IMR-90 (cell line): Measurements from ENCODE around the gene CALN1.

Experiments
- CEBPB ChIP-seq: IDR thresholded peaks from 2 replicates; pipeline ENCODE4 v1.6.1; 2012; ENCODE audit warnings: low read depth, low read length, improper control_type of control experiment
- CHD1 ChIP-seq: IDR thresholded peaks from 2 replicates; pipeline ENCODE4 v1.6.1; 2012; ENCODE audit warnings: low read depth, low read length, improper control_type of control experiment
- FOS ChIP-seq: fragments of 150-350 bp; IDR thresholded peaks from 2 replicates; pipeline ENCODE4 v1.6.1; 2016; ENCODE audit warnings: low read depth, low read length
- MAFK ChIP-seq: IDR thresholded peaks from 2 replicates; pipeline ENCODE4 v1.6.1; 2012; ENCODE audit warnings: low read depth, low read length, improper control_type of control experiment
- MAZ ChIP-seq: IDR thresholded peaks from 2 replicates; pipeline ENCODE4 v1.6.1; 2012; ENCODE audit warnings: low read depth, mild to moderate bottlenecking, low read length, improper control_type of control experiment, moderate library complexity, borderline replicate concordance
- MXI1 ChIP-seq: IDR thresholded peaks from 2 replicates; pipeline ENCODE4 v1.6.1; 2012; ENCODE audit warnings: low read depth, mild to moderate bottlenecking, low read length, moderate library complexity, borderline replicate concordance
- NFE2L2 ChIP-seq: fragments of 150-350 bp; IDR thresholded peaks from 2 replicates; pipeline ENCODE4 v1.6.1; 2016; ENCODE audit warnings: low read depth, mild to moderate bottlenecking, low read length
- POLR2A ChIP-seq: IDR thresholded peaks from 2 replicates; pipeline ENCODE4 v1.6.1; 2012; ENCODE audit warnings: mild to moderate bottlenecking, low read depth, low read length
- RCOR1 ChIP-seq: IDR thresholded peaks from 2 replicates; pipeline ENCODE4 v1.6.1; 2012; ENCODE audit warnings: mild to moderate bottlenecking, low read length, improper control_type of control experiment; ENCODE audit not compliant: insufficient replicate concordance
- SMC3 ChIP-seq: fragments of 150-350 bp; IDR thresholded peaks from 2 replicates; pipeline ENCODE4 v1.6.1; 2016; ENCODE audit warnings: low read depth, mild to moderate bottlenecking, antibody characterized with exemption, low read length, moderate library complexity
- TF ChIP-seq, protein P1 (sequence below): conservative IDR thresholded peaks from 2 replicates; pipeline ENCODE4 v1.5.1; 2012; ENCODE audit warnings: mild to moderate bottlenecking, low read depth, low read length, improper control_type of control experiment
- TF ChIP-seq, protein P2 (sequence below): fragments of 150-350 bp; IDR thresholded peaks from 2 replicates; pipeline ENCODE4 v1.6.1; 2017; ENCODE audit warnings: mild to moderate bottlenecking, antibody characterized with exemption, low read length, low read depth
- TF ChIP-seq, protein P3 (sequence below): fragments of 150-350 bp; IDR thresholded peaks from 2 replicates; pipeline ENCODE4 v1.6.1; 2016; ENCODE audit warnings: low read depth, mild to moderate bottlenecking, low read length, moderate library complexity, borderline replicate concordance

DNA sequence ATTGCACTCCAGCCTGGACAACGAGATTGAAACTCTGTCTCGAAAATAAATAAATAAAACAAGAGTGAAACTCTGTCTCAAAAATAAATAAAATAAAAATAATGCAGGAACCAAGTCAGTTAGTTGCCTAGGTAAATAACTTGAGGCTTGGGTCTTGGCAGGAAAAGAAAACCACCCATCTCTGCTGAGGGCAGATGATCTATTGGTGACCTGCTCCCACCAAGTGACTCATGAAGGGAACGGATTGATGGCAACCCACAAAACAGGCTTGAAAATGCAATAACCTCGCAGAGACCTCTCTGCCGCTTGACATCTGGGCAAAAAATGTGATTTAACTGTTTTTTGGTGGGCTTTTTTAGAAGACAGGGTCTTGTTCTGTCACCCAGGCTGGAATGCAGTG is 86.6 kb downstream of the CALN1 start:
- TF ChIP-seq FOS, result no peak
- TF ChIP-seq, protein P1, sequence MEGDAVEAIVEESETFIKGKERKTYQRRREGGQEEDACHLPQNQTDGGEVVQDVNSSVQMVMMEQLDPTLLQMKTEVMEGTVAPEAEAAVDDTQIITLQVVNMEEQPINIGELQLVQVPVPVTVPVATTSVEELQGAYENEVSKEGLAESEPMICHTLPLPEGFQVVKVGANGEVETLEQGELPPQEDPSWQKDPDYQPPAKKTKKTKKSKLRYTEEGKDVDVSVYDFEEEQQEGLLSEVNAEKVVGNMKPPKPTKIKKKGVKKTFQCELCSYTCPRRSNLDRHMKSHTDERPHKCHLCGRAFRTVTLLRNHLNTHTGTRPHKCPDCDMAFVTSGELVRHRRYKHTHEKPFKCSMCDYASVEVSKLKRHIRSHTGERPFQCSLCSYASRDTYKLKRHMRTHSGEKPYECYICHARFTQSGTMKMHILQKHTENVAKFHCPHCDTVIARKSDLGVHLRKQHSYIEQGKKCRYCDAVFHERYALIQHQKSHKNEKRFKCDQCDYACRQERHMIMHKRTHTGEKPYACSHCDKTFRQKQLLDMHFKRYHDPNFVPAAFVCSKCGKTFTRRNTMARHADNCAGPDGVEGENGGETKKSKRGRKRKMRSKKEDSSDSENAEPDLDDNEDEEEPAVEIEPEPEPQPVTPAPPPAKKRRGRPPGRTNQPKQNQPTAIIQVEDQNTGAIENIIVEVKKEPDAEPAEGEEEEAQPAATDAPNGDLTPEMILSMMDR, result no peak
- TF ChIP-seq RCOR1, result no peak
- TF ChIP-seq CEBPB, result no peak
- TF ChIP-seq CHD1, result no peak
- TF ChIP-seq POLR2A, result no peak
- TF ChIP-seq MAZ, result no peak
- TF ChIP-seq, protein P2, sequence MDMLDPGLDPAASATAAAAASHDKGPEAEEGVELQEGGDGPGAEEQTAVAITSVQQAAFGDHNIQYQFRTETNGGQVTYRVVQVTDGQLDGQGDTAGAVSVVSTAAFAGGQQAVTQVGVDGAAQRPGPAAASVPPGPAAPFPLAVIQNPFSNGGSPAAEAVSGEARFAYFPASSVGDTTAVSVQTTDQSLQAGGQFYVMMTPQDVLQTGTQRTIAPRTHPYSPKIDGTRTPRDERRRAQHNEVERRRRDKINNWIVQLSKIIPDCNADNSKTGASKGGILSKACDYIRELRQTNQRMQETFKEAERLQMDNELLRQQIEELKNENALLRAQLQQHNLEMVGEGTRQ, result no peak
- TF ChIP-seq MAFK, result no peak
- TF ChIP-seq, protein P3, sequence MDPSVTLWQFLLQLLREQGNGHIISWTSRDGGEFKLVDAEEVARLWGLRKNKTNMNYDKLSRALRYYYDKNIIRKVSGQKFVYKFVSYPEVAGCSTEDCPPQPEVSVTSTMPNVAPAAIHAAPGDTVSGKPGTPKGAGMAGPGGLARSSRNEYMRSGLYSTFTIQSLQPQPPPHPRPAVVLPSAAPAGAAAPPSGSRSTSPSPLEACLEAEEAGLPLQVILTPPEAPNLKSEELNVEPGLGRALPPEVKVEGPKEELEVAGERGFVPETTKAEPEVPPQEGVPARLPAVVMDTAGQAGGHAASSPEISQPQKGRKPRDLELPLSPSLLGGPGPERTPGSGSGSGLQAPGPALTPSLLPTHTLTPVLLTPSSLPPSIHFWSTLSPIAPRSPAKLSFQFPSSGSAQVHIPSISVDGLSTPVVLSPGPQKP, result no peak
- TF ChIP-seq SMC3, result no peak
- no peak for TF ChIP-seq MXI1
- no peak for TF ChIP-seq NFE2L2
